Retinal pigment epithelial cell (primary cell): ENCODE measurements around the gene CTTN.

Experiments
- DNase-seq: peaks from one replicate; pipeline ENCODE4 v3.0.0-alpha.2; 2010; ENCODE audit warnings: low read depth
- H3K4me3 ChIP-seq: 2 replicates; pipeline ENCODE4 v1.5.1; 2011; ENCODE audit warnings: mild to moderate bottlenecking, low read length, control low read depth, moderate library complexity
- TF ChIP-seq, protein P1 (sequence below): conservative IDR thresholded peaks from 2 replicates; pipeline ENCODE4 v1.5.1; 2011; ENCODE audit warnings: low read depth, low read length, control low read depth, inconsistent platforms

The CTTN gene

DNA sequence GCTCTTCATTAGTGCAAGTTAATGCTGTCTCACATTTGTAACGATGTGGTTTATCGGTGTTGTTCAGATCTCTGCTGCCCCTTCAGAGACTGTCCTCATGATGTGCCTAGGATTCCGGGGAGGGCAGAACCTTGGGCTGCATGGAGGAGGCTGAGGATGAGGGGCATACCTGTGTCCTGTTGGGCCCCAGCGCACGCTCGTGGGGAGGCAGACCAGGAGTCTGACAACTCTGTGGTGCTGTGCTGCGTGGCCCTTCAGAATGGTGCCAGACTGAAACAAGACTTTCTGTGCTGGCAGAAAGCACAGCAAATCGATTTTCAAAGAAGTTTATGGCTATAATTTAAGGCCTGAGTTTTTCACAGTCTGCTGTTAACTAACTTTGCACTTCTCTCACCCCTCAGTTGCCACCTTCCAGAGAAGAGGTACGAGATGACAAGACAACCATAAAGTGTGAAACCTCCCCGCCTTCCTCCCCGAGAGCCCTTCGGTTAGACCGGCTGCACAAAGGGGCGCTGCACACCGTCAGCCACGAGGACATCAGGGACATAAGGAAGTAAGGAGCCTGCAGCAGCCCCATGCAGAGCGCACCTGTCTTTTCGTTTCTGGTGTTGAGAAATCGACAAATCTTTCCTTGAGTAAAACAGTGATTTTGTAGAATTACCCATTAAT, 44.3 kb upstream of the CTTN start:
- no peak overlapping the region for H3K4me3 ChIP-seq
- DNase-seq: no peak
- TF ChIP-seq, protein P1, sequence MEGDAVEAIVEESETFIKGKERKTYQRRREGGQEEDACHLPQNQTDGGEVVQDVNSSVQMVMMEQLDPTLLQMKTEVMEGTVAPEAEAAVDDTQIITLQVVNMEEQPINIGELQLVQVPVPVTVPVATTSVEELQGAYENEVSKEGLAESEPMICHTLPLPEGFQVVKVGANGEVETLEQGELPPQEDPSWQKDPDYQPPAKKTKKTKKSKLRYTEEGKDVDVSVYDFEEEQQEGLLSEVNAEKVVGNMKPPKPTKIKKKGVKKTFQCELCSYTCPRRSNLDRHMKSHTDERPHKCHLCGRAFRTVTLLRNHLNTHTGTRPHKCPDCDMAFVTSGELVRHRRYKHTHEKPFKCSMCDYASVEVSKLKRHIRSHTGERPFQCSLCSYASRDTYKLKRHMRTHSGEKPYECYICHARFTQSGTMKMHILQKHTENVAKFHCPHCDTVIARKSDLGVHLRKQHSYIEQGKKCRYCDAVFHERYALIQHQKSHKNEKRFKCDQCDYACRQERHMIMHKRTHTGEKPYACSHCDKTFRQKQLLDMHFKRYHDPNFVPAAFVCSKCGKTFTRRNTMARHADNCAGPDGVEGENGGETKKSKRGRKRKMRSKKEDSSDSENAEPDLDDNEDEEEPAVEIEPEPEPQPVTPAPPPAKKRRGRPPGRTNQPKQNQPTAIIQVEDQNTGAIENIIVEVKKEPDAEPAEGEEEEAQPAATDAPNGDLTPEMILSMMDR: no peak

- TF ChIP-seq, protein P1: no peak
- H3K4me3 ChIP-seq: no peak overlapping the region
- no peak for DNase-seq
Measured at GRCh38 chr11:70354629-70355028, 43.7 kb upstream of the CTTN start.

GRCh38 chr11:70358753-70359152, 39.6 kb upstream of the CTTN start:
- TF ChIP-seq, protein P1: no peak
- H3K4me3 ChIP-seq: no peak overlapping the region
- no peak for DNase-seq

- no peak for DNase-seq
- TF ChIP-seq, protein P1: no peak
- H3K4me3 ChIP-seq: no peak overlapping the region
Measured at GRCh38 chr11:70359451-70360205, 38.7 kb upstream of the CTTN start.

- no peak for DNase-seq
- TF ChIP-seq, protein P1: no peak
- H3K4me3 ChIP-seq: no peak overlapping the region
Measured at GRCh38 chr11:70360211-70360610, 38.1 kb upstream of the CTTN start.

DNA sequence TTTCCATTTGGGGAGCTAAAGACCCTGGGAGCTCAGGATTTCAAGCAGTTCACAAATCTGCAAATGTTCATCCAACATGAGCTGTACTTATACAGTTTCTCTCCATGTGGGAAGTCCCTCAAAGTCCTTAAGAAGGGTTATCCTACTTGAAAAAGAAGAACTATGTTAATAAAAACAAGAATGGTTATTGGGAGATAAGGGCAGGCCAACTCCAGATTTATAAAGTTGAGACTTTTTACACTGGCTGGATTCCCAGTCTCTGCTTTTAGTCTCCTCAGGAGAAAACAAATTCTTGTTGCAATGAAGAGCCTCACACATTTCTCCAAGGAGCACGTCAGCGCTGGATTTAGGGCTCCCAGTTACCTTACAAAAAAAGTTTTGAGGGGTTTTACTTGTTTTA, 34.2 kb upstream of the CTTN start:
- TF ChIP-seq, protein P1: no peak
- DNase-seq: no peak
- H3K4me3 ChIP-seq: no peak overlapping the region
